Vagina (tissue), 2 donors: ENCODE results near the gene PRSS27. TPM values are rescaled to one million over a fixed set of nuclear protein-coding genes. Genes with fewer than 3 reads are reported as not detected.

Source experiments
- DNase-seq, 2 donors: peaks; one replicate each; pipeline ENCODE4 v3.0.0-alpha.2; 2017; ENCODE audit errors: extremely low spot score in 2 of 2
- H3K27ac ChIP-seq: fragments of 200-600 bp; sonication (generic); one replicate; pipeline ENCODE4 v1.5.1; 2019
- H3K27me3 ChIP-seq: fragments of 200-600 bp; sonication (generic); one replicate; pipeline ENCODE4 v1.5.1; 2019
- H3K36me3 ChIP-seq, 2 donors: fragments of 200-600 bp; sonication (generic); one replicate each; pipeline ENCODE4 v1.5.1; 2017 to 2019
- H3K4me1 ChIP-seq: fragments of 200-600 bp; sonication (generic); one replicate; pipeline ENCODE4 v1.5.1; 2019
- H3K4me3 ChIP-seq, 2 donors: fragments of 200-600 bp; sonication (generic); 1 replicate in 1 of 2; 2 replicates in 1 of 2; pipeline ENCODE4 v1.5.1; 2016 to 2019
- H3K9me3 ChIP-seq: fragments of 200-600 bp; sonication (generic); one replicate; pipeline ENCODE4 v1.5.1; 2019
- POLR2A ChIP-seq, 2 donors: fragments of 450-650 bp; IDR thresholded peaks; one replicate each; pipeline ENCODE4 v1.6.1; 2017; ENCODE audit warnings: antibody characterized with exemption in 2 of 2, mild to moderate bottlenecking in 2 of 2, moderate library complexity in 2 of 2
- POLR2AphosphoS5 ChIP-seq, 2 donors: sonication (generic); formaldehyde crosslinking; IDR thresholded peaks; one replicate each; pipeline ENCODE4 v1.9.0; 2017; ENCODE audit warnings: antibody characterized with exemption in 2 of 2, mild to moderate bottlenecking in 2 of 2, low read depth in 1 of 2; ENCODE audit not compliant: insufficient read depth in 1 of 2
- intact Hi-C: fragments of 100-400 bp; cut with DNase I; formaldehyde crosslinking; loops from one replicate; pipeline ENCODE4 v1.15.1; 2023
- total RNA-seq: library from RNA; depleted of rRNA; stranded (reverse); fragments of >200 nt; gene quantifications from one replicate; pipeline ENCODE4 v1.2.3, GENCODE V29; 2016
- TF ChIP-seq, protein P1 (sequence below), 3 experiments: fragments of 450-650 bp in 2 of 3; fragments of 200-600 bp in 1 of 3; sonication (generic) in 1 of 3; IDR thresholded peaks; one replicate each; pipeline ENCODE4 v1.5.1; 2017 to 2019; ENCODE audit warnings: antibody characterized with exemption in 3 of 3, mild to moderate bottlenecking in 2 of 3, moderate library complexity in 2 of 3

The PRSS27 gene
- total RNA-seq, 1 donor from 2014 or later: 61.6 TPM

DNA sequence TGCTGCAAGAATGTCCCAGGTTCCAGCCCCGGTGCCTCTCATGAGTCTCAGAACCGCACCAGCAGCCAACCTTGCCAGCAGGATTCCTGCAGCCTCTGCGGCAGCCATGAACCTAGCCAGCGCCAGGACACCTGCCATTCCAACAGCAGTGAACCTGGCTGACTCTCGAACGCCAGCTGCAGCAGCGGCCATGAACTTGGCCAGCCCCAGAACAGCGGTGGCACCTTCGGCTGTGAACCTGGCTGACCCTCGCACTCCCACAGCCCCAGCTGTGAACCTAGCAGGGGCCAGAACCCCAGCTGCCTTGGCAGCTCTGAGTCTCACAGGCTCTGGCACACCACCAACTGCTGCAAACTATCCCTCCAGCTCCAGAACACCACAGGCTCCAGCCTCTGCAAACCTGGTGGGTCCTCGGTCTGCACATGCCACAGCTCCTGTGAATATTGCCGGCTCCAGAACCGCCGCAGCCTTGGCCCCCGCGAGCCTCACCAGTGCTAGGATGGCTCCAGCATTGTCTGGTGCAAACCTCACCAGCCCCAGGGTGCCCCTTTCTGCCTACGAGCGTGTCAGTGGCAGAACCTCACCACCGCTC is 47.2 kb upstream of the PRSS27 start:
- Histone ChIP-seq H3K9me3 (no peaks in the 10 kb centered on the region), H3K27ac (no peak overlapping the region), H3K27me3 (no peaks in the 10 kb centered on the region), H3K4me1 (peaks cover 53% of the 10 kb centered on the region), H3K4me3 (no peak overlapping the region), H3K36me3 (peaks cover 7 to 98% of the 10 kb centered on the region in 2 donors)
- TF ChIP-seq, protein P1, sequence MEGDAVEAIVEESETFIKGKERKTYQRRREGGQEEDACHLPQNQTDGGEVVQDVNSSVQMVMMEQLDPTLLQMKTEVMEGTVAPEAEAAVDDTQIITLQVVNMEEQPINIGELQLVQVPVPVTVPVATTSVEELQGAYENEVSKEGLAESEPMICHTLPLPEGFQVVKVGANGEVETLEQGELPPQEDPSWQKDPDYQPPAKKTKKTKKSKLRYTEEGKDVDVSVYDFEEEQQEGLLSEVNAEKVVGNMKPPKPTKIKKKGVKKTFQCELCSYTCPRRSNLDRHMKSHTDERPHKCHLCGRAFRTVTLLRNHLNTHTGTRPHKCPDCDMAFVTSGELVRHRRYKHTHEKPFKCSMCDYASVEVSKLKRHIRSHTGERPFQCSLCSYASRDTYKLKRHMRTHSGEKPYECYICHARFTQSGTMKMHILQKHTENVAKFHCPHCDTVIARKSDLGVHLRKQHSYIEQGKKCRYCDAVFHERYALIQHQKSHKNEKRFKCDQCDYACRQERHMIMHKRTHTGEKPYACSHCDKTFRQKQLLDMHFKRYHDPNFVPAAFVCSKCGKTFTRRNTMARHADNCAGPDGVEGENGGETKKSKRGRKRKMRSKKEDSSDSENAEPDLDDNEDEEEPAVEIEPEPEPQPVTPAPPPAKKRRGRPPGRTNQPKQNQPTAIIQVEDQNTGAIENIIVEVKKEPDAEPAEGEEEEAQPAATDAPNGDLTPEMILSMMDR (IDR thresholded peaks at IDR 0.05): no peak
- no peak for TF ChIP-seq POLR2AphosphoS5 (IDR thresholded peaks at IDR 0.05; ENCODE audit: insufficient read depth in 1 of 2, low read depth in 1 of 2)
- TF ChIP-seq POLR2A (IDR thresholded peaks at IDR 0.05): no peak
- intact Hi-C loops: no loop called here
- no peak for DNase-seq

DNA sequence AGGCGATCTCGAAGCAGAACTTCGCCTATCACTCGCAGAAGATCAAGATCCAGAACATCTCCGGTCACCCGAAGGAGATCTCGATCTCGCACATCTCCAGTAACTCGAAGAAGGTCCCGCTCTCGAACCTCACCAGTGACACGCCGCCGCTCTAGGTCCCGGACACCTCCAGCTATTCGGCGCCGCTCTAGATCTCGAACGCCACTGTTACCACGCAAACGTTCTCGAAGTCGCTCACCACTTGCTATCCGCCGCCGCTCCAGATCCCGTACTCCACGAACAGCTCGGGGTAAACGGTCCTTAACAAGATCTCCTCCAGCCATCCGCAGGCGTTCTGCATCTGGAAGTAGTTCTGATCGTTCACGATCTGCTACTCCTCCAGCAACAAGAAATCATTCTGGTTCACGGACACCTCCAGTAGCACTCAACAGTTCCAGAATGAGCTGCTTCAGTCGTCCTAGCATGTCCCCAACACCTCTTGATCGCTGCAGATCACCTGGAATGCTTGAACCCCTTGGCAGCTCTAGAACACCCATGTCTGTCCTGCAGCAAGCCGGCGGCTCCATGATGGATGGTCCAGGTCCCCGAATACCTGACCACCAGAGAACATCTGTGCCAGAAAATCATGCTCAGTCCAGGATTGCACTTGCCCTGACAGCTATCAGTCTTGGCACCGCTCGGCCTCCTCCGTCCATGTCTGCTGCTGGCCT is 46.6 kb upstream of the PRSS27 start:
- Histone ChIP-seq H3K36me3 (peaks cover 7 to 98% of the 10 kb centered on the region in 2 donors), H3K27me3 (no peaks in the 10 kb centered on the region), H3K27ac (no peak overlapping the region), H3K4me3 (no peak overlapping the region), H3K9me3 (no peaks in the 10 kb centered on the region), H3K4me1 (peaks cover 48% of the 10 kb centered on the region)
- TF ChIP-seq POLR2A (IDR thresholded peaks at IDR 0.05): no peak
- TF ChIP-seq POLR2AphosphoS5 (IDR thresholded peaks at IDR 0.05; ENCODE audit: insufficient read depth in 1 of 2, low read depth in 1 of 2): no peak
- TF ChIP-seq, protein P1 (IDR thresholded peaks at IDR 0.05): no peak
- intact Hi-C loops: no loop called here
- no peak for DNase-seq

DNA sequence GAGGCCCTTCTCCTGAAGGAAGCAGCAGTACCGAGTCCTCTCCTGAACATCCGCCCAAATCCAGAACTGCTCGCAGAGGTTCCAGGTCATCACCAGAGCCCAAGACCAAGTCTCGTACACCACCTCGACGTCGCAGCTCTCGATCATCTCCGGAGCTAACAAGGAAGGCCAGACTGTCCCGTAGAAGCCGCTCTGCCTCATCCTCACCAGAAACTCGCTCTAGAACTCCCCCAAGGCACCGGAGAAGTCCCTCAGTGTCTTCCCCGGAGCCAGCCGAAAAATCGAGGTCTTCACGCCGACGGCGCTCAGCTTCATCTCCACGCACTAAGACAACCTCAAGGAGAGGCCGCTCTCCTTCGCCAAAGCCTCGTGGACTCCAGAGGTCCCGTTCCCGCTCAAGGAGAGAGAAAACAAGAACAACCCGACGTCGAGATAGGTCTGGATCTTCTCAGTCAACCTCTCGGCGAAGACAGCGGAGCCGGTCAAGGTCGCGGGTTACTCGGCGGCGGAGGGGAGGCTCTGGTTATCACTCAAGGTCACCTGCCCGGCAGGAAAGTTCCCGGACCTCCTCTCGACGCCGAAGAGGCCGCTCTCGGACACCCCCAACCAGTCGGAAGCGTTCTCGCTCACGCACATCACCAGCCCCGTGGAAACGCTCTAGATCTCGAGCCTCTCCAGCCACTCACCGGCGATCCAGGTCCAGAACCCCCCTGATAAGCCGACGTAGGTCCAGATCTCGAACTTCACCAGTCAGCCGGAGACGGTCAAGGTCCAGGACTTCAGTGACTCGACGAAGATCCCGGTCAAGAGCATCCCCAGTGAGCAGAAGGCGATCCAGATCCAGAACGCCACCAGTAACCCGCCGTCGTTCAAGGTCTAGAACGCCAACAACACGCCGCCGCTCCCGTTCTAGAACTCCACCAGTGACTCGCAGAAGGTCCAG is 45.7 kb upstream of the PRSS27 start:
- Histone ChIP-seq H3K9me3 (no peaks in the 10 kb centered on the region), H3K27ac (no peak overlapping the region), H3K4me1 (peaks cover 40% of the 10 kb centered on the region), H3K27me3 (no peaks in the 10 kb centered on the region), H3K4me3 (no peak overlapping the region), H3K36me3 (peaks cover 7 to 98% of the 10 kb centered on the region in 2 donors)
- TF ChIP-seq POLR2AphosphoS5 (IDR thresholded peaks at IDR 0.05; ENCODE audit: insufficient read depth in 1 of 2, low read depth in 1 of 2): no peak
- TF ChIP-seq, protein P1 (IDR thresholded peaks at IDR 0.05): no peak
- TF ChIP-seq POLR2A (IDR thresholded peaks at IDR 0.05): no peak
- intact Hi-C loops: no loop called here
- DNase-seq: no peak

DNA sequence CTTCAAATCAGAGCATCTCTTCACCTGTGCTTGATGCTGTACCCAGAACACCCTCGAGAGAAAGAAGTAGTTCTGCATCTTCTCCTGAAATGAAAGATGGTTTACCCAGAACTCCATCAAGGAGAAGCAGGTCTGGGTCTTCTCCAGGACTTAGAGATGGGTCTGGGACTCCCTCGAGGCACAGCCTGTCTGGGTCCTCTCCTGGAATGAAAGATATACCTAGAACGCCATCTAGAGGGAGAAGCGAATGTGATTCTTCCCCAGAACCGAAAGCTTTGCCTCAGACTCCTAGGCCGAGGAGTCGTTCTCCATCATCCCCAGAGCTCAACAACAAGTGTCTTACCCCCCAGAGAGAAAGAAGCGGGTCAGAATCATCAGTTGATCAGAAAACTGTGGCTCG is 44.7 kb upstream of the PRSS27 start:
- no peaks in the 10 kb centered on the region for H3K27me3 ChIP-seq
- no peak overlapping the region for H3K27ac ChIP-seq
- intact Hi-C loops: no loop called here
- H3K4me1 ChIP-seq: peaks cover 29% of the 10 kb centered on the region
- no peak for DNase-seq
- TF ChIP-seq POLR2AphosphoS5 (IDR thresholded peaks at IDR 0.05; ENCODE audit: insufficient read depth in 1 of 2, low read depth in 1 of 2) (no peak), POLR2A (IDR thresholded peaks at IDR 0.05) (no peak)
- H3K4me3 ChIP-seq: no peak overlapping the region
- H3K36me3 ChIP-seq: peaks cover 4 to 98% of the 10 kb centered on the region in 2 donors
- H3K9me3 ChIP-seq: no peaks in the 10 kb centered on the region

DNA sequence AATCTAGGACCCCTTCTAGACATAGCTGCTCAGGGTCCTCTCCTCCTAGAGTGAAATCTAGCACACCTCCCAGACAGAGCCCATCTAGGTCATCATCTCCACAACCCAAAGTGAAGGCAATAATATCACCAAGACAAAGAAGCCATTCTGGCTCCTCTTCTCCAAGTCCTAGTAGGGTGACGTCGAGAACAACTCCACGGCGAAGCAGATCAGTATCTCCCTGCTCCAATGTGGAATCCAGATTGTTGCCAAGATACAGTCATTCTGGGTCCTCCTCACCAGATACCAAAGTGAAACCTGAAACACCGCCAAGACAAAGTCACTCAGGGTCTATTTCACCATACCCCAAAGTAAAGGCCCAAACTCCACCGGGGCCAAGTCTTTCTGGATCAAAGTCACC is 43.1 kb upstream of the PRSS27 start:
- intact Hi-C loops: no loop called here
- no peak overlapping the region for H3K4me3 ChIP-seq
- TF ChIP-seq POLR2A (IDR thresholded peaks at IDR 0.05) (no peak), POLR2AphosphoS5 (IDR thresholded peaks at IDR 0.05; ENCODE audit: insufficient read depth in 1 of 2, low read depth in 1 of 2) (no peak)
- TF ChIP-seq, protein P1 (IDR thresholded peaks at IDR 0.05): no peak
- DNase-seq: no peak
- no peaks in the 10 kb centered on the region for H3K27me3 ChIP-seq
- H3K4me1 ChIP-seq: peaks cover 16% of the 10 kb centered on the region
- H3K9me3 ChIP-seq: no peaks in the 10 kb centered on the region
- peaks cover 4 to 98% of the 10 kb centered on the region in 2 donors for H3K36me3 ChIP-seq
- no peak overlapping the region for H3K27ac ChIP-seq
